ENCODE results near the gene CTXN3. TPM values are rescaled to one million over a fixed set of nuclear protein-coding genes. Genes with fewer than 3 reads are reported as not detected.

The CTXN3 gene
- total RNA-seq, 1 donor from 2014 or later, result not detected

- no peaks in the 10 kb centered on the region for H3K36me3 ChIP-seq
- no peak overlapping the region for H3K4me3 ChIP-seq
- H3K4me1 ChIP-seq, result no peaks in the 10 kb centered on the region
- no peak for DNase-seq (ENCODE audit: low spot score in 2 of 2)
- H3K9me3 ChIP-seq, result no peaks in the 10 kb centered on the region
- no peak overlapping the region for H3K27ac ChIP-seq
- no peaks in the 10 kb centered on the region for H3K27me3 ChIP-seq
- intact Hi-C loops (cut with DNase I), result no loop called here
- no peak for TF ChIP-seq CTCF (IDR thresholded peaks at IDR 0.05)
Measured at GRCh38 chr5:127652952-127653611, 4.2 kb downstream of the CTXN3 start.

- Histone ChIP-seq H3K36me3 (no peaks in the 10 kb centered on the region), H3K27ac (no peak overlapping the region), H3K4me3 (no peak overlapping the region), H3K4me1 (no peaks in the 10 kb centered on the region), H3K27me3 (no peaks in the 10 kb centered on the region), H3K9me3 (no peaks in the 10 kb centered on the region)
- intact Hi-C loops (cut with DNase I), result no loop called here
- no peak for TF ChIP-seq CTCF (IDR thresholded peaks at IDR 0.05)
- no peak for DNase-seq (ENCODE audit: low spot score in 2 of 2)
Measured at GRCh38 chr5:127656825-127657224, 7.9 kb downstream of the CTXN3 start.

GRCh38 chr5:127660047-127660733 lies 11.3 kb downstream of the CTXN3 start:
- no peak overlapping the region for H3K27ac ChIP-seq
- H3K27me3 ChIP-seq, result no peaks in the 10 kb centered on the region
- intact Hi-C loops (cut with DNase I), result no loop called here
- DNase-seq (ENCODE audit: low spot score in 2 of 2), result no peak
- TF ChIP-seq CTCF (IDR thresholded peaks at IDR 0.05), result no peak
- H3K9me3 ChIP-seq, result no peaks in the 10 kb centered on the region
- H3K4me1 ChIP-seq, result no peaks in the 10 kb centered on the region
- no peak overlapping the region for H3K4me3 ChIP-seq
- H3K36me3 ChIP-seq, result no peaks in the 10 kb centered on the region

- Histone ChIP-seq H3K4me1 (no peaks in the 10 kb centered on the region), H3K27ac (no peak overlapping the region), H3K4me3 (no peak overlapping the region), H3K27me3 (no peaks in the 10 kb centered on the region), H3K36me3 (no peaks in the 10 kb centered on the region), H3K9me3 (no peaks in the 10 kb centered on the region)
- TF ChIP-seq CTCF (IDR thresholded peaks at IDR 0.05), result no peak
- DNase-seq (ENCODE audit: low spot score in 2 of 2), result no peak
- intact Hi-C loops (cut with DNase I), result no loop called here
Measured at GRCh38 chr5:127664093-127664492, 15.2 kb downstream of the CTXN3 start.

- no peaks in the 10 kb centered on the region for H3K9me3 ChIP-seq
- H3K36me3 ChIP-seq, result no peaks in the 10 kb centered on the region
- no peak overlapping the region for H3K4me3 ChIP-seq
- no peak overlapping the region for H3K27ac ChIP-seq
- intact Hi-C loops (cut with DNase I), result no loop called here
- no peak for TF ChIP-seq CTCF (IDR thresholded peaks at IDR 0.05)
- no peak for DNase-seq (ENCODE audit: low spot score in 2 of 2)
- H3K27me3 ChIP-seq, result no peaks in the 10 kb centered on the region
- H3K4me1 ChIP-seq, result no peaks in the 10 kb centered on the region
Measured at GRCh38 chr5:127665641-127666040, 16.8 kb downstream of the CTXN3 start.
